ENCODE results near the gene HRCT1. TPM values are rescaled to one million over a fixed set of nuclear protein-coding genes. Genes with fewer than 3 reads are reported as not detected.

HRCT1 gene
- total RNA-seq, 1 experiment from 2014 or later, result not detected

GRCh38 chr9:35917261-35917660 is 11.3 kb downstream of the HRCT1 start:
- no peak overlapping the region for H2BK12ac ChIP-seq (ENCODE audit: insufficient read length, low read depth, low read length)
- H3K9me3 ChIP-seq (ENCODE audit: control insufficient read depth, low read depth, low read length), result no peaks in the 10 kb centered on the region
- no CpG with 5 or more reads among the region's 4 CpGs for WGBS (ENCODE audit: extremely low coverage, insufficient read length, low lambda C conversion rate)
- H3K79me1 ChIP-seq (ENCODE audit: insufficient read depth, low read depth, low read length, poor library complexity, severe bottlenecking), result no peaks in the 10 kb centered on the region
- Mint-ChIP-seq H3K9me3 (no peaks in the 10 kb centered on the region), H3K4me1 (peaks cover 7 to 8% of the 10 kb centered on the region in 2 experiments), H3K27me3 (ENCODE audit: low read depth) (no peaks in the 10 kb centered on the region), H3K4me3 (no peak overlapping the region), H3K36me3 (ENCODE audit: insufficient read depth in 1 of 3, low read depth in 3 of 3) (no peaks in the 10 kb centered on the region), H3K27ac (no peak overlapping the region)
- no peak overlapping the region for H3K23ac ChIP-seq (ENCODE audit: insufficient read length, low read depth, low read length)
- H3K23me2 ChIP-seq (ENCODE audit: insufficient read length, low read depth, low read length, poor library complexity, severe bottlenecking), result no peaks in the 10 kb centered on the region
- no peak for TF ChIP-seq CTCF (conservative IDR thresholded peaks at IDR 0.05)
- H3K18ac ChIP-seq (ENCODE audit: insufficient read length, low read depth, low read length), result no peak overlapping the region
- H3K4me2 ChIP-seq (ENCODE audit: insufficient read depth, insufficient read length, low read length), result no peak overlapping the region
- H2BK120ac ChIP-seq (ENCODE audit: low read depth, low read length, poor library complexity, severe bottlenecking), result no peak overlapping the region
- H2AFZ ChIP-seq (ENCODE audit: low read length), result no peak overlapping the region
- H3K27ac ChIP-seq (ENCODE audit: insufficient read length, low read depth, low read length), result no peak overlapping the region
- H3K27me3 ChIP-seq (ENCODE audit: insufficient read depth, low read length), result no peaks in the 10 kb centered on the region
- H4K20me1 ChIP-seq (ENCODE audit: control insufficient read depth, insufficient read depth, insufficient read length), result no peaks in the 10 kb centered on the region
- no peak overlapping the region for H2BK15ac ChIP-seq (ENCODE audit: low read depth, low read length)
- H4K8ac ChIP-seq (replicated peaks; ENCODE audit: insufficient read length, low read depth, low read length), result no peak overlapping the region
- no peak overlapping the region for H2BK20ac ChIP-seq (ENCODE audit: low read depth, low read length, poor library complexity, severe bottlenecking)
- H3K79me2 ChIP-seq (ENCODE audit: insufficient read depth, low read length), result no peaks in the 10 kb centered on the region
- H4K91ac ChIP-seq (ENCODE audit: insufficient read length, low read depth, low read length), result no peak overlapping the region
- no peak overlapping the region for H2BK5ac ChIP-seq (ENCODE audit: insufficient read length, low read length)
- H3K56ac ChIP-seq (ENCODE audit: insufficient read length, low read depth, low read length), result no peak overlapping the region
- H3K9ac ChIP-seq (ENCODE audit: extremely low read depth, insufficient read length, low read length), result no peak overlapping the region
- H2AK5ac ChIP-seq (ENCODE audit: insufficient read length, low read length), result no peak overlapping the region
- no peak overlapping the region; the same call in 1 of the 2 replicates for H3K14ac ChIP-seq (ENCODE audit: insufficient read depth, low read length)
- no peak for DNase-seq
- H3K4ac ChIP-seq (ENCODE audit: low read depth, low read length), result no peak overlapping the region
- no peak overlapping the region for H3T11ph ChIP-seq (ENCODE audit: low read length)
- no peaks in the 10 kb centered on the region for H3K4me1 ChIP-seq (ENCODE audit: insufficient read depth, low read length)
- no peak overlapping the region for H4K5ac ChIP-seq (ENCODE audit: insufficient read length, low read depth, low read length)

Measured in H9 (cell line).